Esophagus squamous epithelium (tissue), 4 donors: ENCODE data around the gene QARS1.

ENCODE experiments used
- CTCF ChIP-seq, 6 experiments: fragments of 450-650 bp in 4 of 6; fragments of 200-600 bp in 2 of 6; sonication (generic) in 2 of 6; IDR thresholded peaks; one replicate each; pipeline ENCODE4 v1.5.1; 2016 to 2019; ENCODE audit warnings: antibody characterized with exemption in 6 of 6, mild to moderate bottlenecking in 4 of 6, moderate library complexity in 4 of 6
- POLR2A ChIP-seq, 4 donors: fragments of 450-650 bp; IDR thresholded peaks; one replicate each; pipeline ENCODE4 v1.6.1; 2017; ENCODE audit warnings: antibody characterized with exemption in 4 of 4, mild to moderate bottlenecking in 4 of 4, moderate library complexity in 3 of 4

- no peak for TF ChIP-seq CTCF (IDR thresholded peaks at IDR 0.05)
- TF ChIP-seq POLR2A (IDR thresholded peaks at IDR 0.05), result no peak
These were observed 17.9 kb upstream of the QARS1 start for GRCh38 chr3:49122451-49122850.
